Progenitor cell of endocrine pancreas (in vitro differentiated cells): ENCODE data around the gene RNF207. TPM values are rescaled to one million over a fixed set of nuclear protein-coding genes. Genes with fewer than 3 reads are reported as not detected.

Experiments used
- DNase-seq: peaks from one replicate; pipeline ENCODE4 v3.0.0; 2021; ENCODE audit warnings: low spot score; ENCODE audit not compliant: unreplicated experiment
- H3K27ac Mint-ChIP-seq: 2 replicates; pipeline ENCODE4 v1.8.0; 2021; ENCODE audit warnings: mild to moderate bottlenecking, moderate library complexity, mixed read lengths
- H3K27me3 Mint-ChIP-seq: 2 replicates; pipeline ENCODE4 v1.8.0; 2021; ENCODE audit warnings: mixed read lengths
- H3K36me3 Mint-ChIP-seq: 2 replicates; pipeline ENCODE4 v1.8.0; 2022; ENCODE audit warnings: mixed read lengths; ENCODE audit not compliant: insufficient read depth
- H3K4me1 Mint-ChIP-seq: 2 replicates; pipeline ENCODE4 v1.8.0; 2021; ENCODE audit warnings: low read depth, mixed read lengths
- H3K4me3 Mint-ChIP-seq: 2 replicates; pipeline ENCODE4 v1.8.0; 2021; ENCODE audit warnings: low read depth, mild to moderate bottlenecking, moderate library complexity, mixed read lengths
- H3K9me3 Mint-ChIP-seq: 2 replicates; pipeline ENCODE4 v1.8.0; 2021; ENCODE audit warnings: low read depth, mixed read lengths
- total RNA-seq: library from RNA; stranded (reverse); gene quantifications from 2 replicates; pipeline ENCODE4 v1.2.1, GENCODE V29; 2021
- TF ChIP-seq, protein P1 (sequence below): fragments of 200-600 bp; sonication (generic); IDR thresholded peaks from one replicate; pipeline ENCODE4 v1.5.0; 2021; ENCODE audit warnings: antibody characterized with exemption, mild to moderate bottlenecking; ENCODE audit not compliant: unreplicated experiment

Gene RNF207
- total RNA-seq, 1 donor from 2014 or later = 50.5 TPM

DNA sequence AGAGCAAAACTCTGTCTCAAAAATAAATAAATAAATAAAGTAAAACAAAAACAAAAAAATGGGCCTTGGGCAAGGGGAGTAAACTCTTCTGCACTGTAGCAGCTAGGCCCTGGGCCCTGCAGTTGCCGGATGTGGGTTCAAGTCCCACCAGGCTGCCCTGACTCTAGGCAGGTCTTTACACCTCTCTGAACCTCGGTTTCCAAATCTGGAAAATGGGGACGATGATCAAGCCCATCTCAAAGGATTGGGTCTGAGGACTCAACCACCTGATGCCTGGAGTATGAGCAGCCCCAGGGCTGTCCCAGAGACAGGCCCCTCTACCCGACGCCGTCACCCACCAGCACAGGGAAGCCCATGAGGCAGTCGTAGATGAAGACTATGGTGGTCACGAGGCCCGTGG lies 47.5 kb downstream of the RNF207 start:
- H3K27ac Mint-ChIP-seq = no peak overlapping the region
- H3K27me3 Mint-ChIP-seq = peaks cover 49% of the 10 kb centered on the region

DNA sequence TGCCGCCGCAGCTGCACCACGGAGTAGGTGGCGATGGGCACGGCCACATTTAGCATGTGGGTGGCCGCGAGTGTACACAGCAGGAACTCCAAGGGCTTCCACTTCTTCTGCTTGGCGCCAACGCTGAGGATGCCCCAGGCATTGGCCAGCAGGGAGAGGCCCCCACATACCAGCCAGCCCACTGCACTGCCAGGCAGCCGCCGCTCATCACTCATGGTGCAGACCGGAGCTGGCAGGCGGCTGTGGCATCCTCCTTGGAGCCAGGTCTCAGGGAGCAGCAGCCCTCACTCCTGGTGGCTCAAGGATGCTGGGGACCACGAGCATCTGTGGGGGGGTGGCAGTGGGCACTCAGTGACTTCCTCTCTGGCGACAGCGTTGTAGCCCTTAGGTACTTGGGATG lies 48.8 kb downstream of the RNF207 start:
- Mint-ChIP-seq H3K4me1 (no peaks in the 10 kb centered on the region), H3K9me3 (no peaks in the 10 kb centered on the region), H3K36me3 (no peaks in the 10 kb centered on the region), H3K27me3 (peaks cover 55% of the 10 kb centered on the region), H3K4me3 (no peak overlapping the region), H3K27ac (no peak overlapping the region)
- TF ChIP-seq, protein P1, sequence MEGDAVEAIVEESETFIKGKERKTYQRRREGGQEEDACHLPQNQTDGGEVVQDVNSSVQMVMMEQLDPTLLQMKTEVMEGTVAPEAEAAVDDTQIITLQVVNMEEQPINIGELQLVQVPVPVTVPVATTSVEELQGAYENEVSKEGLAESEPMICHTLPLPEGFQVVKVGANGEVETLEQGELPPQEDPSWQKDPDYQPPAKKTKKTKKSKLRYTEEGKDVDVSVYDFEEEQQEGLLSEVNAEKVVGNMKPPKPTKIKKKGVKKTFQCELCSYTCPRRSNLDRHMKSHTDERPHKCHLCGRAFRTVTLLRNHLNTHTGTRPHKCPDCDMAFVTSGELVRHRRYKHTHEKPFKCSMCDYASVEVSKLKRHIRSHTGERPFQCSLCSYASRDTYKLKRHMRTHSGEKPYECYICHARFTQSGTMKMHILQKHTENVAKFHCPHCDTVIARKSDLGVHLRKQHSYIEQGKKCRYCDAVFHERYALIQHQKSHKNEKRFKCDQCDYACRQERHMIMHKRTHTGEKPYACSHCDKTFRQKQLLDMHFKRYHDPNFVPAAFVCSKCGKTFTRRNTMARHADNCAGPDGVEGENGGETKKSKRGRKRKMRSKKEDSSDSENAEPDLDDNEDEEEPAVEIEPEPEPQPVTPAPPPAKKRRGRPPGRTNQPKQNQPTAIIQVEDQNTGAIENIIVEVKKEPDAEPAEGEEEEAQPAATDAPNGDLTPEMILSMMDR = no peak
- no peak for DNase-seq

More for the DNA sequence above, 47.5 kb downstream of the RNF207 start:
- Mint-ChIP-seq H3K4me1 (no peaks in the 10 kb centered on the region), H3K9me3 (no peaks in the 10 kb centered on the region), H3K4me3 (no peak overlapping the region), H3K36me3 (no peaks in the 10 kb centered on the region)
- TF ChIP-seq, protein P1 = no peak
- no peak for DNase-seq

DNA sequence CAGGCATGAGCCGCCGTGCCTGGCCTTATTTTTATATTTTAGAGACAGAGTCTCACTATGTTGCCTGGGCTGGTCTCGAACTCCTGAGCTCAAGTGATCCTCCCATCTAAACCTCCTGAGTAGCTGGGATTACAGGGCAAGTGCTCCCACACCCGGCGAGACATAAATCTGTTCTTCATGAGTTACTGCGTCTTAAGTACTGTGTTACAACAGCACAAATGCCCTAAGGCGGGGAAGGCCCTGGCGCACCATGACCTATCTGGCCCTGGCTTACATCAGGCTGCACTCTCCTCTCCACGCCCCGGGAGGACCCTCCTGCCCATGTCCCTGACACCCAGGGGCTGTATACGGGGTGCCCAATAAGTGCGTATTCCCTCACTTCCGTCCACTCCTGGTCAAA lies 50.7 kb downstream of the RNF207 start:
- H3K27ac Mint-ChIP-seq = no peak overlapping the region
- no peaks in the 10 kb centered on the region for H3K36me3 Mint-ChIP-seq
- no peaks in the 10 kb centered on the region for H3K4me1 Mint-ChIP-seq
- H3K4me3 Mint-ChIP-seq = no peak overlapping the region
- TF ChIP-seq, protein P1 = no peak
- no peak for DNase-seq
- H3K9me3 Mint-ChIP-seq = no peaks in the 10 kb centered on the region
- H3K27me3 Mint-ChIP-seq = peaks cover 40% of the 10 kb centered on the region

DNA sequence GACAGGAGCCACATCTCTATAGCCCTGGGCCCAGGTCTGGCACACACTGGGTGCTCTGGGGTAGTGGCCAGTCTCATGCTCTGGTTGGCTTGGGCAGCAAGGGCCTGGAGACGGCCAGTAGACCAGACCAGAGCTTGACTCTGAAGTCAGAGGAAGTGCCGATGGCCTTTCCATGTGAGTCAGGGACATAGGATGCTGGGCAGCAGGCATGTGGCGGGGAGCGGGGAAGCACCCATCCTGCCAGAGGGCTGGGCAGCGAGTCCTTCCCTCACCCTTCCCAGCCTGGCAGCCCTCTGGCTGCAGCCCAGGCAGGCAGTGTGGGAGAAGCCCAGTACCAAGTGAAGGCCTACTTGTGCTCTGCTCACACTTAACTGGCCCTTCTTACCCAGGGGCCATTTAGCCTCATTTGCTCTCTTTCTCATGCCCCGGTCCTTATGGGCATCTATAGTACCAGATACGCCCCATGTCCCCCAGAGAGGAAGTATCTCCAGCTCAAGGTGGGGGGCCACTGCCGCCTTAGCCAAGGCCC lies 51.7 kb downstream of the RNF207 start:
- Mint-ChIP-seq H3K27me3 (peaks cover 42% of the 10 kb centered on the region), H3K36me3 (no peaks in the 10 kb centered on the region), H3K9me3 (no peaks in the 10 kb centered on the region), H3K4me1 (peaks cover 1% of the 10 kb centered on the region), H3K27ac (no peak overlapping the region), H3K4me3 (no peak overlapping the region)
- DNase-seq = no peak
- TF ChIP-seq, protein P1 = no peak

DNA sequence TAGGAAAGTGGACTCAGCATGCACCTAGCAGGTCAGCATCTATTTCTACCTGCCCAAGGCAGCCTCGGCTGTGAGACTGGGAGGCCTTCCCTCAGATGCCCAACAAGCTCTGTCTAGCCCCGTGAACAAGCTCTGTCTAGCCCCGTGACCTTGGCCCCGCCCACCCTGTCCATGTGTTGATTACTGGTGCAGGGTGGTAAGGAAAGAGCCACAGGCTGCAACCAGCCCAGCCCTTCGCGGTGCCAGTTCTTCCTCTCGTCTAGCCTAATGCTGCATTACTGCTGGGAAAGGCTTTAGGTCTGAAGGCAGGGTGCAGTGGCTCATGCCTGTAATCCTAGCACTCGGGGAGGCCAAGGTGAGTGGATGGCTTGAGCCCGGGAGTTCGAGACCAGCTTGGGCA lies 52.8 kb downstream of the RNF207 start:
- no peaks in the 10 kb centered on the region for H3K9me3 Mint-ChIP-seq
- no peak overlapping the region for H3K4me3 Mint-ChIP-seq
- H3K27me3 Mint-ChIP-seq = peaks cover 39% of the 10 kb centered on the region
- peaks cover 1% of the 10 kb centered on the region for H3K4me1 Mint-ChIP-seq
- no peak for DNase-seq
- no peaks in the 10 kb centered on the region for H3K36me3 Mint-ChIP-seq
- TF ChIP-seq, protein P1 = no peak
- no peak overlapping the region for H3K27ac Mint-ChIP-seq
